ENCODE results near the gene MXD1. TPM values are rescaled to one million over a fixed set of nuclear protein-coding genes. Genes with fewer than 3 reads are reported as not detected.
A peak's percentile ranks its signal among the peaks of the same experiment; 100 is the strongest.

MXD1 gene
- total RNA-seq, 1 experiment from 2014 or later: 3.7 TPM

DNA sequence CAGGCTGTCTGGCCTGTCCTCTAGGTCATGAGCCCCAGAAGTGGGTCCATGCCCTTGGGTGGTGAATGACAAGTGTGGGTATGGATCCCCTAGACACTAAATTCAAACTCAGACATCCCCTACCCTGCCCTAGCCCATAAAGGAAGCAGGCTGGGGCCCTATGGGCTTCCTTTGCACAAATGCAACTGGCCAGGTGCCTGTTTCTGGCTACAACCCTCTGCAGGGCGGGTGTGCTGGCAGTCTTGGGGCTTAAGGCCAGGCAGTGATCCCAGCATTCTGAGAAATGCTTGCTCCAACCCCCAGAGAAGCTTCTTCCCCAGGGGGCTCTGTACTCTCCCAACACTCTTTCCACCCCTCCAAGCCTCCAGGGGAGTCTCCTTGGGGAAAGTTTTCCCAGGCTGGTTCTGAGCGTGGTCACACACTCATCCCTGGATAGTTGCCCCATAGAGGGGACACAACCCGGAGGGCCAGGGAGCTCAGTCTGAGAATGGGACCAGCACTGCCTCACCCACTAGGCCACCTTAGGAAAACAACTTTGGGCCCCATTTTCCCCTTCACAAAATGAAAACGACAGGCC lies 63.1 kb downstream of the MXD1 start:
- H3K56ac ChIP-seq (ENCODE audit: insufficient read length, low read depth, low read length): no peak overlapping the region
- no peaks in the 10 kb centered on the region; the same call in 1 of the 2 replicates for H3K4me1 ChIP-seq (ENCODE audit: insufficient read depth, low read length)
- Mint-ChIP-seq H3K27ac (peak overlapping the region in 1 of 3 experiments; percentile 35; a peak in 1 of 7 replicates), H3K4me1 (peaks cover 15 to 22% of the 10 kb centered on the region in 2 experiments), H3K4me3 (no peak overlapping the region), H3K9me3 (no peaks in the 10 kb centered on the region), H3K27me3 (ENCODE audit: low read depth) (no peaks in the 10 kb centered on the region), H3K36me3 (ENCODE audit: insufficient read depth in 1 of 3, low read depth in 3 of 3) (peaks cover 0 to 2% (median 0%) of the 10 kb centered on the region in 3 experiments; a peak in 1 of 7 replicates)
- H3K23me2 ChIP-seq (ENCODE audit: insufficient read length, low read depth, low read length, poor library complexity, severe bottlenecking): no peaks in the 10 kb centered on the region
- H2BK120ac ChIP-seq (ENCODE audit: low read depth, low read length, poor library complexity, severe bottlenecking): no peak overlapping the region
- H2BK15ac ChIP-seq (ENCODE audit: low read depth, low read length): no peak overlapping the region; the same call in 1 of the 2 replicates
- H2AK5ac ChIP-seq (ENCODE audit: insufficient read length, low read length): no peak overlapping the region
- no peak overlapping the region for H3K18ac ChIP-seq (ENCODE audit: insufficient read length, low read depth, low read length)
- H2BK12ac ChIP-seq (ENCODE audit: insufficient read length, low read depth, low read length): no peak overlapping the region
- no peak overlapping the region for H3K14ac ChIP-seq (ENCODE audit: insufficient read depth, low read length)
- WGBS (ENCODE audit: extremely low coverage, insufficient read length, low lambda C conversion rate): no CpG with 5 or more reads among the region's 4 CpGs
- no peaks in the 10 kb centered on the region for H4K20me1 ChIP-seq (ENCODE audit: control insufficient read depth, insufficient read depth, insufficient read length)
- no peak overlapping the region for H3K9ac ChIP-seq (ENCODE audit: extremely low read depth, insufficient read length, low read length)
- H2BK5ac ChIP-seq (ENCODE audit: insufficient read length, low read length): no peak overlapping the region
- no peak overlapping the region for H2AFZ ChIP-seq (ENCODE audit: low read length)
- H4K91ac ChIP-seq (ENCODE audit: insufficient read length, low read depth, low read length): no peak overlapping the region
- H3K27ac ChIP-seq (ENCODE audit: insufficient read length, low read depth, low read length): no peak overlapping the region
- H3T11ph ChIP-seq (ENCODE audit: low read length): no peak overlapping the region
- DNase-seq: no peak
- no peak overlapping the region for H4K5ac ChIP-seq (ENCODE audit: insufficient read length, low read depth, low read length)
- H4K8ac ChIP-seq (replicated peaks; ENCODE audit: insufficient read length, low read depth, low read length): no peak overlapping the region
- no peak overlapping the region for H2BK20ac ChIP-seq (ENCODE audit: low read depth, low read length, poor library complexity, severe bottlenecking)
- TF ChIP-seq, protein P1, sequence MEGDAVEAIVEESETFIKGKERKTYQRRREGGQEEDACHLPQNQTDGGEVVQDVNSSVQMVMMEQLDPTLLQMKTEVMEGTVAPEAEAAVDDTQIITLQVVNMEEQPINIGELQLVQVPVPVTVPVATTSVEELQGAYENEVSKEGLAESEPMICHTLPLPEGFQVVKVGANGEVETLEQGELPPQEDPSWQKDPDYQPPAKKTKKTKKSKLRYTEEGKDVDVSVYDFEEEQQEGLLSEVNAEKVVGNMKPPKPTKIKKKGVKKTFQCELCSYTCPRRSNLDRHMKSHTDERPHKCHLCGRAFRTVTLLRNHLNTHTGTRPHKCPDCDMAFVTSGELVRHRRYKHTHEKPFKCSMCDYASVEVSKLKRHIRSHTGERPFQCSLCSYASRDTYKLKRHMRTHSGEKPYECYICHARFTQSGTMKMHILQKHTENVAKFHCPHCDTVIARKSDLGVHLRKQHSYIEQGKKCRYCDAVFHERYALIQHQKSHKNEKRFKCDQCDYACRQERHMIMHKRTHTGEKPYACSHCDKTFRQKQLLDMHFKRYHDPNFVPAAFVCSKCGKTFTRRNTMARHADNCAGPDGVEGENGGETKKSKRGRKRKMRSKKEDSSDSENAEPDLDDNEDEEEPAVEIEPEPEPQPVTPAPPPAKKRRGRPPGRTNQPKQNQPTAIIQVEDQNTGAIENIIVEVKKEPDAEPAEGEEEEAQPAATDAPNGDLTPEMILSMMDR (conservative IDR thresholded peaks at IDR 0.05): no peak
- H3K79me1 ChIP-seq (ENCODE audit: insufficient read depth, low read depth, low read length, poor library complexity, severe bottlenecking): no peaks in the 10 kb centered on the region
- H3K4ac ChIP-seq (ENCODE audit: low read depth, low read length): no peak overlapping the region
- H3K23ac ChIP-seq (ENCODE audit: insufficient read length, low read depth, low read length): no peak overlapping the region
- H3K9me3 ChIP-seq (ENCODE audit: control insufficient read depth, low read depth, low read length): no peaks in the 10 kb centered on the region
- H3K4me2 ChIP-seq (ENCODE audit: insufficient read depth, insufficient read length, low read length): no peak overlapping the region
- no peaks in the 10 kb centered on the region for H3K79me2 ChIP-seq (ENCODE audit: insufficient read depth, low read length)
- no peaks in the 10 kb centered on the region for H3K27me3 ChIP-seq (ENCODE audit: insufficient read depth, low read length)

Data from H9 (cell line).